WTC11 (cell line): Measurements from ENCODE around the gene CEP350. TPM values are rescaled to one million over a fixed set of nuclear protein-coding genes. Genes with fewer than 3 reads are reported as not detected.
A peak's percentile ranks its signal among the peaks of the same experiment; 100 is the strongest.

Source experiments
- AR ChIP-seq: fragments of 250-450 bp; sonication (Bioruptor Pico); IDR thresholded peaks from 2 replicates; pipeline ENCODE4 v1.9.0; 2021; ENCODE audit warnings: mild to moderate bottlenecking
- ATF1 ChIP-seq: sonication (generic); formaldehyde crosslinking; IDR thresholded peaks from 2 replicates; pipeline ENCODE4 v1.8.1; 2023; ENCODE audit warnings: mild to moderate bottlenecking, moderate library complexity, missing genetic modification reagents
- ATF6 ChIP-seq: sonication (generic); formaldehyde crosslinking; IDR thresholded peaks from 2 replicates; pipeline ENCODE4 v1.8.1; 2023; ENCODE audit warnings: mild to moderate bottlenecking, missing genetic modification reagents
- CREM ChIP-seq: sonication (generic); formaldehyde crosslinking; IDR thresholded peaks from 2 replicates; pipeline ENCODE4 v1.8.1; 2022; ENCODE audit warnings: mild to moderate bottlenecking, missing genetic modification reagents, moderate library complexity
- FOXK1 ChIP-seq: sonication (generic); formaldehyde crosslinking; IDR thresholded peaks from 2 replicates; pipeline ENCODE4 v1.8.0; 2022; ENCODE audit warnings: mild to moderate bottlenecking, moderate library complexity, missing genetic modification reagents
- FOXP1 ChIP-seq: sonication (generic); formaldehyde crosslinking; IDR thresholded peaks from 2 replicates; pipeline ENCODE4 v1.8.0; 2022; ENCODE audit warnings: missing genetic modification reagents, mild to moderate bottlenecking, moderate library complexity, borderline replicate concordance
- FOXP4 ChIP-seq: sonication (generic); formaldehyde crosslinking; IDR thresholded peaks from 2 replicates; pipeline ENCODE4 v1.8.0; 2022; ENCODE audit warnings: mild to moderate bottlenecking, missing genetic modification reagents
- HMGA2 ChIP-seq: fragments of 250-450 bp; sonication (Bioruptor Pico); IDR thresholded peaks from 2 replicates; pipeline ENCODE4 v1.4.0; 2021; ENCODE audit warnings: mild to moderate bottlenecking, moderate library complexity
- MYBL2 ChIP-seq: sonication (generic); formaldehyde crosslinking; IDR thresholded peaks from 2 replicates; pipeline ENCODE4 v1.8.1; 2023; ENCODE audit warnings: mild to moderate bottlenecking, moderate library complexity, missing genetic modification reagents
- SMAD3 ChIP-seq: sonication (generic); formaldehyde crosslinking; IDR thresholded peaks from 2 replicates; pipeline ENCODE4 v1.8.0; 2022; ENCODE audit warnings: missing genetic modification reagents, mild to moderate bottlenecking, borderline replicate concordance
- SP1 ChIP-seq: sonication (generic); formaldehyde crosslinking; conservative IDR thresholded peaks from 2 replicates; pipeline ENCODE4 v1.8.1; 2022; ENCODE audit warnings: missing genetic modification reagents
- TEAD1 ChIP-seq: sonication (generic); formaldehyde crosslinking; IDR thresholded peaks from 2 replicates; pipeline ENCODE4 v1.8.0; 2022; ENCODE audit warnings: mild to moderate bottlenecking, missing genetic modification reagents
- USF2 ChIP-seq: sonication (generic); formaldehyde crosslinking; IDR thresholded peaks from 2 replicates; pipeline ENCODE4 v1.8.1; 2023; ENCODE audit warnings: mild to moderate bottlenecking, missing genetic modification reagents, moderate library complexity
- ZMAT4 ChIP-seq: fragments of 250-450 bp; sonication (Bioruptor Pico); IDR thresholded peaks from 2 replicates; pipeline ENCODE4 v1.9.0; 2021; ENCODE audit warnings: mild to moderate bottlenecking
- ZNF219 ChIP-seq: sonication (generic); formaldehyde crosslinking; IDR thresholded peaks from 2 replicates; pipeline ENCODE4 v1.8.0; 2023; ENCODE audit warnings: missing genetic modification reagents, mild to moderate bottlenecking, borderline replicate concordance
- total RNA-seq: library from RNA; stranded (reverse); gene quantifications from 3 replicates; pipeline ENCODE4 v1.2.3, GENCODE V29; 2021
- TF ChIP-seq, protein P1 (sequence below): fragments of 200-600 bp; IDR thresholded peaks from 2 replicates; pipeline ENCODE4 v1.8.0; 2022; ENCODE audit warnings: antibody characterized with exemption
- TF ChIP-seq, protein P2 (sequence below): sonication (generic); formaldehyde crosslinking; IDR thresholded peaks from 2 replicates; pipeline ENCODE4 v1.8.0; 2022; ENCODE audit warnings: mild to moderate bottlenecking, missing genetic modification reagents
- TF ChIP-seq, protein P3 (sequence below): sonication (generic); formaldehyde crosslinking; IDR thresholded peaks from 2 replicates; pipeline ENCODE4 v1.8.0; 2022; ENCODE audit warnings: mild to moderate bottlenecking, missing genetic modification reagents
- TF ChIP-seq, protein P4 (sequence below): sonication (generic); formaldehyde crosslinking; IDR thresholded peaks from 2 replicates; pipeline ENCODE4 v1.8.1; 2023; ENCODE audit warnings: mild to moderate bottlenecking, missing genetic modification reagents

CEP350 gene
- total RNA-seq, 1 experiment from 2014 or later, result 34.2 TPM

- TF ChIP-seq, protein P1, sequence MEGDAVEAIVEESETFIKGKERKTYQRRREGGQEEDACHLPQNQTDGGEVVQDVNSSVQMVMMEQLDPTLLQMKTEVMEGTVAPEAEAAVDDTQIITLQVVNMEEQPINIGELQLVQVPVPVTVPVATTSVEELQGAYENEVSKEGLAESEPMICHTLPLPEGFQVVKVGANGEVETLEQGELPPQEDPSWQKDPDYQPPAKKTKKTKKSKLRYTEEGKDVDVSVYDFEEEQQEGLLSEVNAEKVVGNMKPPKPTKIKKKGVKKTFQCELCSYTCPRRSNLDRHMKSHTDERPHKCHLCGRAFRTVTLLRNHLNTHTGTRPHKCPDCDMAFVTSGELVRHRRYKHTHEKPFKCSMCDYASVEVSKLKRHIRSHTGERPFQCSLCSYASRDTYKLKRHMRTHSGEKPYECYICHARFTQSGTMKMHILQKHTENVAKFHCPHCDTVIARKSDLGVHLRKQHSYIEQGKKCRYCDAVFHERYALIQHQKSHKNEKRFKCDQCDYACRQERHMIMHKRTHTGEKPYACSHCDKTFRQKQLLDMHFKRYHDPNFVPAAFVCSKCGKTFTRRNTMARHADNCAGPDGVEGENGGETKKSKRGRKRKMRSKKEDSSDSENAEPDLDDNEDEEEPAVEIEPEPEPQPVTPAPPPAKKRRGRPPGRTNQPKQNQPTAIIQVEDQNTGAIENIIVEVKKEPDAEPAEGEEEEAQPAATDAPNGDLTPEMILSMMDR, result 0 out of 2 replicates have a peak, but pooled peaks have one; percentile 19
- peak; percentile 71 for TF ChIP-seq USF2 (CRISPR knock-in tag)
- TF ChIP-seq HMGA2 (CRISPR knock-in tag), result no peak
- peak; percentile 64; the same call in 1 of the 2 replicates for TF ChIP-seq FOXK1
- no peak for TF ChIP-seq AR
- 0 out of 2 replicates have a peak, but pooled peaks have one; percentile 67 for TF ChIP-seq FOXP1 (CRISPR knock-in tag)
- peak; percentile 20; the same call in 1 of the 2 replicates for TF ChIP-seq CREM
- TF ChIP-seq, protein P2, sequence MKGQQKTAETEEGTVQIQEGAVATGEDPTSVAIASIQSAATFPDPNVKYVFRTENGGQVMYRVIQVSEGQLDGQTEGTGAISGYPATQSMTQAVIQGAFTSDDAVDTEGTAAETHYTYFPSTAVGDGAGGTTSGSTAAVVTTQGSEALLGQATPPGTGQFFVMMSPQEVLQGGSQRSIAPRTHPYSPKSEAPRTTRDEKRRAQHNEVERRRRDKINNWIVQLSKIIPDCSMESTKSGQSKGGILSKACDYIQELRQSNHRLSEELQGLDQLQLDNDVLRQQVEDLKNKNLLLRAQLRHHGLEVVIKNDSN, result peak; percentile 51; the same call in 1 of the 2 replicates
- TF ChIP-seq, protein P3, sequence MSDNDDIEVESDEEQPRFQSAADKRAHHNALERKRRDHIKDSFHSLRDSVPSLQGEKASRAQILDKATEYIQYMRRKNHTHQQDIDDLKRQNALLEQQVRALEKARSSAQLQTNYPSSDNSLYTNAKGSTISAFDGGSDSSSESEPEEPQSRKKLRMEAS, result no peak
- peak; percentile 60 for TF ChIP-seq SP1 (CRISPR knock-in tag)
- 0 out of 2 replicates have a peak, but pooled peaks have one; percentile 56 for TF ChIP-seq ATF1 (CRISPR knock-in tag)
- TF ChIP-seq FOXP4 (CRISPR knock-in tag), result no peak; the same call in 1 of the 2 replicates
- no peak for TF ChIP-seq ZMAT4 (CRISPR knock-in tag)
- TF ChIP-seq SMAD3 (CRISPR knock-in tag), result 0 out of 2 replicates have a peak, but pooled peaks have one; percentile 51
- TF ChIP-seq, protein P4, sequence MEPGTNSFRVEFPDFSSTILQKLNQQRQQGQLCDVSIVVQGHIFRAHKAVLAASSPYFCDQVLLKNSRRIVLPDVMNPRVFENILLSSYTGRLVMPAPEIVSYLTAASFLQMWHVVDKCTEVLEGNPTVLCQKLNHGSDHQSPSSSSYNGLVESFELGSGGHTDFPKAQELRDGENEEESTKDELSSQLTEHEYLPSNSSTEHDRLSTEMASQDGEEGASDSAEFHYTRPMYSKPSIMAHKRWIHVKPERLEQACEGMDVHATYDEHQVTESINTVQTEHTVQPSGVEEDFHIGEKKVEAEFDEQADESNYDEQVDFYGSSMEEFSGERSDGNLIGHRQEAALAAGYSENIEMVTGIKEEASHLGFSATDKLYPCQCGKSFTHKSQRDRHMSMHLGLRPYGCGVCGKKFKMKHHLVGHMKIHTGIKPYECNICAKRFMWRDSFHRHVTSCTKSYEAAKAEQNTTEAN, result 0 out of 2 replicates have a peak, but pooled peaks have one; percentile 29
- TF ChIP-seq TEAD1 (CRISPR knock-in tag), result 0 out of 2 replicates have a peak, but pooled peaks have one; percentile 11
- TF ChIP-seq ATF6 (CRISPR knock-in tag), result no peak
- peak; percentile 18; the same call in 1 of the 2 replicates for TF ChIP-seq MYBL2
- TF ChIP-seq ZNF219, result no peak
Measured at GRCh38 chr1:180154325-180155181, 199.9 kb downstream of the CEP350 start, which contains the start of gene QSOX1 (continued).
